Uterus (tissue), 4 donors: ENCODE results near the gene CDC5L. TPM values are rescaled to one million over a fixed set of nuclear protein-coding genes. Genes with fewer than 3 reads are reported as not detected.

Experiments
- DNase-seq, 2 donors: peaks; one replicate each; pipeline ENCODE4 v3.0.0-alpha.2; 2019 to 2020
- H3K27ac ChIP-seq, 2 donors: fragments of 200-600 bp; sonication (generic); 1 replicate in 1 of 2; 2 replicates in 1 of 2; pipeline ENCODE4 v1.5.1; 2016 to 2018
- H3K27me3 ChIP-seq, 2 donors: fragments of 200-600 bp; sonication (generic); one replicate each; pipeline ENCODE4 v1.5.1; 2018 to 2019; ENCODE audit warnings: control low read depth in 1 of 2
- H3K36me3 ChIP-seq, 2 donors: fragments of 200-600 bp; sonication (generic); one replicate each; pipeline ENCODE4 v1.5.1; 2019; ENCODE audit warnings: control low read depth in 1 of 2
- H3K4me1 ChIP-seq, 2 donors: fragments of 200-600 bp; sonication (generic); one replicate each; pipeline ENCODE4 v1.5.1; 2018 to 2019; ENCODE audit warnings: control low read depth in 1 of 2
- H3K4me3 ChIP-seq, 2 donors: fragments of 200-600 bp; sonication (generic); 1 replicate in 1 of 2; 2 replicates in 1 of 2; pipeline ENCODE4 v1.5.1; 2018 to 2019; ENCODE audit warnings: mild to moderate bottlenecking in 1 of 2
- H3K9me3 ChIP-seq, 2 donors: fragments of 200-600 bp; sonication (generic); one replicate each; pipeline ENCODE4 v1.5.1; 2019; ENCODE audit warnings: control low read depth in 1 of 2
- POLR2A ChIP-seq, 2 donors: fragments of 450-650 bp; IDR thresholded peaks; one replicate each; pipeline ENCODE4 v1.6.1; 2016; ENCODE audit warnings: antibody characterized with exemption in 2 of 2, mild to moderate bottlenecking in 1 of 2, moderate library complexity in 1 of 2
- intact Hi-C: fragments of 100-400 bp; cut with DNase I; formaldehyde crosslinking; loops from one replicate; pipeline ENCODE4 v1.15.1; 2023; ENCODE audit warnings: low total_unique reads
- total RNA-seq, 4 donors: library from RNA; depleted of rRNA in 3 of 4; stranded (reverse); fragments of >200 nt in 3 of 4; gene quantifications; one replicate each; pipeline versions ENCODE4 v1.1.0 to v1.2.4, GENCODE V29; 2014 to 2023
- TF ChIP-seq, protein P1 (sequence below), 4 experiments: fragments of 200-600 bp in 2 of 4; fragments of 450-650 bp in 2 of 4; sonication (generic) in 2 of 4; IDR thresholded peaks; one replicate each; pipeline ENCODE4 v1.5.1; 2016 to 2019; ENCODE audit warnings: antibody characterized with exemption in 4 of 4, mild to moderate bottlenecking in 2 of 4, moderate library complexity in 1 of 4
- donor health status: DM: yes; HTN: yes; CAD: no.

Gene CDC5L
- total RNA-seq, 4 donors from 2014 or later, result 8.7 to 42.0 (median 20.0) TPM

DNA sequence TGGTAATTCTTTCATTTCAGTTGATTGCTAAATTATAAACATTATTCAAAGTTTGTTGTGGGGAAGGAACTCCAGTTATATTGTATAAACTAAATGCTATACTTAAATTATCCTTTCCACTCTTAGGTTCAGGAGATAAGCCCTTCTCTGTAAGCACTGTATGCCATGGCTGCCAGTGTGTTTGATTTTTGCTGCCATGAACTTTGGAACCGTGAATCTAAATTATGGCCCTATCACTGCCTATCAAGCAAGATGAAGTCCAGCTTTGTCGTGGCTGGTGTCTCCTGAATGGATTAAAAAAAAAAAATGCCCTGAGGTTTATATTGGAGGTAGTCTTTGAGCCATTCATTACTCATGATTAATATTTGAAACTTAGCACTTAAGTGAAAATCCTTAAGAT is 44.7 kb downstream of the CDC5L start:
- intact Hi-C loops, result no loop called here
- Histone ChIP-seq H3K36me3 (no peaks in the 10 kb centered on the region), H3K4me1 (peaks cover 0 to 7% of the 10 kb centered on the region in 2 donors), H3K9me3 (no peaks in the 10 kb centered on the region), H3K27me3 (no peaks in the 10 kb centered on the region), H3K4me3 (no peak overlapping the region), H3K27ac (peak overlapping the region in 1 of 2 donors; percentile 44)
- no peak for DNase-seq
- no peak for TF ChIP-seq POLR2A (IDR thresholded peaks at IDR 0.05)
- TF ChIP-seq, protein P1, sequence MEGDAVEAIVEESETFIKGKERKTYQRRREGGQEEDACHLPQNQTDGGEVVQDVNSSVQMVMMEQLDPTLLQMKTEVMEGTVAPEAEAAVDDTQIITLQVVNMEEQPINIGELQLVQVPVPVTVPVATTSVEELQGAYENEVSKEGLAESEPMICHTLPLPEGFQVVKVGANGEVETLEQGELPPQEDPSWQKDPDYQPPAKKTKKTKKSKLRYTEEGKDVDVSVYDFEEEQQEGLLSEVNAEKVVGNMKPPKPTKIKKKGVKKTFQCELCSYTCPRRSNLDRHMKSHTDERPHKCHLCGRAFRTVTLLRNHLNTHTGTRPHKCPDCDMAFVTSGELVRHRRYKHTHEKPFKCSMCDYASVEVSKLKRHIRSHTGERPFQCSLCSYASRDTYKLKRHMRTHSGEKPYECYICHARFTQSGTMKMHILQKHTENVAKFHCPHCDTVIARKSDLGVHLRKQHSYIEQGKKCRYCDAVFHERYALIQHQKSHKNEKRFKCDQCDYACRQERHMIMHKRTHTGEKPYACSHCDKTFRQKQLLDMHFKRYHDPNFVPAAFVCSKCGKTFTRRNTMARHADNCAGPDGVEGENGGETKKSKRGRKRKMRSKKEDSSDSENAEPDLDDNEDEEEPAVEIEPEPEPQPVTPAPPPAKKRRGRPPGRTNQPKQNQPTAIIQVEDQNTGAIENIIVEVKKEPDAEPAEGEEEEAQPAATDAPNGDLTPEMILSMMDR (IDR thresholded peaks at IDR 0.05), result no peak

DNA sequence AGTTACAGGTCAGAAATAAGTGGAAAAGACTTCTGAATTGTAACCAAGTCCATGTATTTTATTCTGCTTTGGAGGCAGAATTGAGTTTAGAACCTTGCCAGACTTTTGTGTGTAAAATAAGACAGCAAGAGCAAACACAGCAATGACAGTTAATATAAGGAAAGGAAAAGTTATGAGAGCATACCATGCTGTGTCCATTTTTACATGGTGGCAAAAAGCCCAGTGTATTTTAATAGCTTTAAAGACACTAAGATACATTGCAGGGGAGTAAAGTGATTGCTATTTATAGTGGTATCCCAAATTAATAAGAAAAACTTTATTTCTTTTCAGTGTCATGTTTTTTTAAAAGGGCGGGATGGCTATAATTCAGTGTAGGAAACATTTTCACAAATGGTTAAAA is 45.2 kb downstream of the CDC5L start:
- no peak for DNase-seq
- TF ChIP-seq, protein P1 (IDR thresholded peaks at IDR 0.05), result no peak
- no peak for TF ChIP-seq POLR2A (IDR thresholded peaks at IDR 0.05)
- H3K4me1 ChIP-seq, result peaks cover 0 to 7% of the 10 kb centered on the region in 2 donors
- H3K27ac ChIP-seq, result no peak overlapping the region
- H3K4me3 ChIP-seq, result no peak overlapping the region
- no peaks in the 10 kb centered on the region for H3K36me3 ChIP-seq
- intact Hi-C loops, result no loop called here
- no peaks in the 10 kb centered on the region for H3K9me3 ChIP-seq
- no peaks in the 10 kb centered on the region for H3K27me3 ChIP-seq

DNA sequence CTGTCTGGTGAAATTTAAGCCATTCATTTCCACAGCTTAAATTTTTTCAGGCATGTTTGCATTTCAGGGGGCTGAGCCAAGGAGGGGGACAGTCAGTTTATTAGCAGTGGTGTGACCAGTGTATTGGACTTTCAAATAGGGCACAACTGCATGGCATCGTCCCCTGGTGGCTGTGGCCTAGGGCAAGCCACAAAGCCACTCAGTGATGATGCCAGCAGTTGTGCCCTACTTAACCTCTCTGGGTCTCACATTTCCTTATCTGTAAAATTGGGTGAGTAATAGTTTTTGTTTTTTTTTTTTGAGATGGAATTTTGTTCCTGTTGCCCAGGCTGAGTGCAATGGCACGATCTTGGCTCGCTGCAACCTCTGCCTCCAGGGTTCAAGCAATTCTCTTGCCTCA is 48.0 kb downstream of the CDC5L start:
- Histone ChIP-seq H3K36me3 (no peaks in the 10 kb centered on the region), H3K27ac (no peak overlapping the region), H3K9me3 (no peaks in the 10 kb centered on the region), H3K4me3 (no peak overlapping the region), H3K27me3 (no peaks in the 10 kb centered on the region), H3K4me1 (peaks cover 0 to 7% of the 10 kb centered on the region in 2 donors)
- TF ChIP-seq POLR2A (IDR thresholded peaks at IDR 0.05), result no peak
- TF ChIP-seq, protein P1 (IDR thresholded peaks at IDR 0.05), result no peak
- intact Hi-C loops, result no loop called here
- DNase-seq, result no peak

DNA sequence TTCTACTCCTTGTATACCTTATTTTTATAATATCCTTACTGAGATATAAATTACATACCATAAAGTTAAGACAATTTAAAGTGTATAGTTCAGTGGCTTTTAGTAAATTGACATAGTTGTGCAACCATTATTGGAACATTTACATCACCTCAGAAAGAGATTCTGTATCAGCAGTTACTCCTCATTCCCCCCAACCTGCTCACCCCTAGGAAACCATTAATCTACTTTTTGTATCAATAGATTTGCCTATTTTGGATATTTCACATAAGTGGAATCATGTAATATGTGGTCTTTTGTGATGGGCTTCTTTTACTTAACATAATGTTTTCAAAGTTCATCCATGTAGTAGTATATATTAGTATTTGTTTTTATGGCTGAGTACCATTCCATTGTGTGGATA is 51.3 kb downstream of the CDC5L start:
- Histone ChIP-seq H3K36me3 (no peaks in the 10 kb centered on the region), H3K27me3 (no peaks in the 10 kb centered on the region)
- intact Hi-C loops, result no loop called here

DNA sequence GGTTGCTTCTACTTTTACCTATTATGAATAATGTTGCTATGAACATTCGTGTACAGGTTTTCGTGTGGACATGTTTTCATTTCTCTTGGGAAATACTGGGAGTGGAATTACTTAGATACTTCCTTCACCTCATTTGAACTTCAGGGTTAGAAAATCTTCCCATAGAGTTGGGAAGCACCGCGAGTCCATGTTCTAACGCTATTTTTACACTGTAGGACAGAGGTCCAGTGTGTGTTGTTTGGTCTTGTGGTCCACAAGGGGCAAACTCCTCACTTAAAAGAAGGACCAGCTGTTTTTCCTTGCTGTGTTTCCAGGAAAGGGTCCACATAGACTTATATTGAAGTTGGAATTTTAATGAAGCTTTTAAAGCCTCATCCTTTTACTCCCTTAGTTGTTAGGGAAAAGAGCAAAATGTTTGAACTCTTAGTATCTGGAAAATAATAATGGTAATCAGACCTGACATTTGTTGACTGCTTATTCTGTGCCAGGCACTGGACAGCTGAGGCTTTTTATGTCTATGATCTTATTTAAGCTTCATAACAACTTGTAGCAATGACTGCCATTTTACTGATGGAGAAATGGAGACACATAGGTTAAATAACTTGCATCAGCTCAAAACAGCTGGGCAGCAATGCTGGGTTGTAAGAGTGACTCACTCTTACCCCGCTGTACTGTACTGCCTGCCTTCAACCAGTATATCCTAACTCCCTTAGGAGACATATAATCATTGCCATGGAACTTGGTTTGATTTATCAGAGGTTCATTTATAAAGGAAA is 52.0 kb downstream of the CDC5L start:
- H3K9me3 ChIP-seq, result no peaks in the 10 kb centered on the region
- intact Hi-C loops, result no loop called here
- no peaks in the 10 kb centered on the region for H3K4me1 ChIP-seq
- no peaks in the 10 kb centered on the region for H3K27me3 ChIP-seq
- H3K36me3 ChIP-seq, result no peaks in the 10 kb centered on the region
- no peak overlapping the region for H3K4me3 ChIP-seq
- no peak overlapping the region for H3K27ac ChIP-seq
- no peak for DNase-seq
- TF ChIP-seq POLR2A (IDR thresholded peaks at IDR 0.05), result no peak
- TF ChIP-seq, protein P1 (IDR thresholded peaks at IDR 0.05), result no peak

More for the DNA sequence above, 51.3 kb downstream of the CDC5L start:
- Histone ChIP-seq H3K9me3 (no peaks in the 10 kb centered on the region), H3K27ac (no peak overlapping the region), H3K4me3 (no peak overlapping the region), H3K4me1 (no peaks in the 10 kb centered on the region)
- no peak for DNase-seq
- TF ChIP-seq POLR2A (IDR thresholded peaks at IDR 0.05), result no peak
- TF ChIP-seq, protein P1 (IDR thresholded peaks at IDR 0.05), result no peak
